ENCODE results near the gene CORO2A.
"Not testable (repeated sequence)": the region's sequence is repeated elsewhere in the genome, so short reads cannot be mapped to it uniquely, and the experiment has no call there.

The CORO2A gene

DNA sequence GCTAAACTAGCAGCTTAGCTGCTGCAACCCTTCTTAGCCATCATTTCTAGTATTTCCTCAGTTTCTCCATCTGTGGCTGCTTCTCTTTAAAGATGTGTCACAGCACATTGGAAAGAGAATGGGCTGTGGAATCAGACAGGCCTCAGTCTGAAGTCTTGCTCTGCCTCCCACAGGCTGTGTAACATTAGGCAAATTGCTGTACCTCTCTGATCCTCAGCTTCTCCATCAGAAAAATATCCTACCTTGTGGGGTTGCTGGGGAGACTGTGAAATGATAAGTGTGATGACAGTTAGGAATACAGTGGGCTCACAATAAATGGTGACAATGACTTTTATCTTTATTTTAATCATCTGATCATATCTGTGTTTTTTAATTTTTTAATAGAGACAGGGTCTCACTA lies 55.9 kb downstream of the CORO2A start:
- no peak for DNase-seq

DNA sequence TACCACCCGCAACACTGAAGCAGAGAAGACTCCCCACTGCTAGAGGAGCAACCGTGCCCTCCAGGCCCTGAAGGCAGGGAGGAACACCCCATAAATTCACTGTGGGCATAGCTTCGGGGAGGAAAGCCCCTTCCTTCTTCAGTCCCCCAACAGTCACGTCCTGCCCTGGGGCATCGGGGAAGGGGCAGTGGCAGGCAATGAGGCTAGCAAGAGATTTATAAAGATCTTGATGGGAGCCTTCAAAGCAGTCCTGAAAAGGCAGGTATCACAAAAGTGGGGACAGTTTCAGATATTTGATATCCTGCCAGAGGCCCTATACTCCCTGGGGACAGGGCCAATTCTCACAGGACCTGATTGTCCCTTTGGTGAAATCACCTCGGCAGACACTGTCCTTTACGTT lies 56.5 kb downstream of the CORO2A start:
- DNase-seq, result no peak

DNA sequence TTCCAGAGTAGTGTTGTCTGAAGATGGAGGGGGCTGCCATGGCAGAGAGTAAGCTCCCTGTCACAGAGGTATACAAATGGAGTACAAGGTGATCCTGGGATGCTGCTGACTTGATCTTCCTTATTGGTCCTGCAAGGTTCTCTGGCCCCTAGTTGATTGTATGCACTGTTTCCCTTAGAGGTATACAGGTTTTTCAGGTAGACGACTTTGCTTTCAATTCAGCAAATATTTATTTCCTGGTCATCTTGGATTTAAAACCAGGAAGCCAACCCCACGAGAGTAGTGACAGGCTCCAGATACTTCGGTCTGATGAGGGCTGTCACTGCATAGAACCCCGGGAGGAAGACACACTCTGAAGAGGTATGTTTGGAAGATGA lies 56.9 kb downstream of the CORO2A start:
- DNase-seq, result no peak

DNA sequence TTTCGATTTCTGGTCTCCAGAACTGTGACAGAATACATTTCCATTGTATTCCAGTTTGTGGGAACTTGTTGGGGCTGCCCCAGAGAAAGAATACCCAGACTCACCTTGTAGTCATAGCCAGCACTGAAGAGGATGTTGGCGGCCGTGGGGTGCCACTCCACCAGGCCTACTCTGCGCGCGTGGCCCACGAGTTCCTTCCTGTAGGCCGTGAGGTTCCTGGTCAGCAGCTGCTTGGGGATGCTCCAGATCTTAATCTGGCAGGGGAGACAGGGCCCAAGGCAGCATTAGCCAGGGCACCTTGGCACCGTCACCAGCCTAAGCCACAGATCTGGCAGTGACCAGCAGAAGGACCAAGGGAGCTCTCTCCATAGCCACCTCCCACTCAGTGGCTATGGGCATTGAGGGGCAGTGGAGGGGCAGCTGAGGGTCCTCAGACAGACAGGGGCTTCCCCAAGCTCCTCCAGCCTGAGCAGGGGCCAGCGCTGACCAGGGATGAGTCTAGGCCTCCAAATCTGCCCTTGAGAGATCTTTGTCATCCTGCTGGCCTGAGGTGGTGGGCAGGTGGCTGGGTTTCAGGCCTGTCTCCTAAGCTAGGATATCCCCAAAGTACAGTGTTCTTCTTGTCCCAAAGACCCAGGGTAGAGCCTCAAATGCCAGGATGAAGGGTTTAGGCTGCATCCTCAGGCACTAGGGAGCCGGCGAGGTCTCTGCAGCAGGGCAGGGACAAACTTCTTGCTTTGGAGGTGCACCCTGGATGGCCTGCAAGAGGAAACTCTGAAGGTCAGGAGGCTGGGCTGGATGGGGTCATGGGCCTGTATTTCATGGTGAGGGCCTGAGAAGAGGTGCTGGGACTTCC lies 57.5 kb downstream of the CORO2A start:
- DNase-seq, result no peak

DNA sequence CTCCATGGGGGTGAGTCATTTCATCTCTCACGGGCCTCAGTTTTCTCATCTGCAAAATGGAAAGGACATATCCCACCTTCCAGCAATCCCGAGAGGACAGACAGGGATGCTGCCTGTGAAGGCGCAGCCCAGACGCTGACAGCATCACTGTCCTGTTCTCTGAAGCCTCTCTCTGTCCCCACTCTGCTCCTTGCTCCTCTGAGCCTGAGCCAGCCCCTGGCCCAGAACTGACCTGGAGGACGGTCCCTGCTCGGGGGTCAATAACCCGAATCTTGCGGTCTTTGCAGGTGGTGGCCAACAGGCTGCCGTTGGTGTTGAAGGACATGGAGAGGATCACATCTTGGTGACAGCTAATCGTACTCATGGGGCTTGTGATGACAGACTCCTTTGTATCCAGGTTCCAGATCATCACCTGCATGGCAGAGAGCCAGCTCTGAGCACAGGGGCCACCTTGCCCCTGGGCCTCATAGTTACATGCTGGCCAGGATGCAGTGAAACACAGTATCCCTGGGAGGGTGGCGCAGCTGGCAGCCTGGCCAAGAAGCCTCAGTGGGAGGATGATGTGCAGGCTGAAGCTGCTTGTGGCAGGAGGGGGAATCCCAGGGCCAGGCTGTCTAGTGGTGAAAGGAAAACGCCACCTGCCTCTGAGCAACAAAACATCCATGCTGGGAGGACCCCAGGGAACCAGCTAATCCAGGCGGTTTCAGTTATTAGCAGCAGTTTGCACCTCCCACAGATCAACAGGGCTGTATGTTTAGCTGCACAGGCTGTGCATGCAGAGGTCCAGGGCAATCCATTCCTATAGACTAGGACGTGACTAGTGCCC lies 59.4 kb downstream of the CORO2A start:
- DNase-seq, result no peak

DNA sequence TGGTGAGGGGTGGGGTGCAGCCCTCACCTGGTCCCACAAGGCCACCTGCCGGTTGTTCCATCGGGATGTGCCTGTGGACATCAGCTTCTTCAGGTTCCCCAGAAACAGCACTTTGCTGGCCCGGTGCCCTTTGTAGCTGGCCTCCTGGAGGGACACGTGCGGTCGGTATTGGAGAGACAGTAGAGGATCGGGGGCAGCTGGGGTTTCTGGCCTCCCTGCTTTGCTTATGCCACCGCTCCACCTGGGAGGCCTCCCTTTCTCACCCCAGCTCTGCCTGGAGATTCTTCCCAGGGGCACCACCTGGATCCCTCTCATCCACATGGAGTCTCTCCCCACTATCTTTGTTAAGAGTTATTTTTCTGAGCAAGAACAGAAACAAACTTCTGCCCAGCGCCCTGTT lies 60.3 kb downstream of the CORO2A start:
- DNase-seq, result no peak

DNA sequence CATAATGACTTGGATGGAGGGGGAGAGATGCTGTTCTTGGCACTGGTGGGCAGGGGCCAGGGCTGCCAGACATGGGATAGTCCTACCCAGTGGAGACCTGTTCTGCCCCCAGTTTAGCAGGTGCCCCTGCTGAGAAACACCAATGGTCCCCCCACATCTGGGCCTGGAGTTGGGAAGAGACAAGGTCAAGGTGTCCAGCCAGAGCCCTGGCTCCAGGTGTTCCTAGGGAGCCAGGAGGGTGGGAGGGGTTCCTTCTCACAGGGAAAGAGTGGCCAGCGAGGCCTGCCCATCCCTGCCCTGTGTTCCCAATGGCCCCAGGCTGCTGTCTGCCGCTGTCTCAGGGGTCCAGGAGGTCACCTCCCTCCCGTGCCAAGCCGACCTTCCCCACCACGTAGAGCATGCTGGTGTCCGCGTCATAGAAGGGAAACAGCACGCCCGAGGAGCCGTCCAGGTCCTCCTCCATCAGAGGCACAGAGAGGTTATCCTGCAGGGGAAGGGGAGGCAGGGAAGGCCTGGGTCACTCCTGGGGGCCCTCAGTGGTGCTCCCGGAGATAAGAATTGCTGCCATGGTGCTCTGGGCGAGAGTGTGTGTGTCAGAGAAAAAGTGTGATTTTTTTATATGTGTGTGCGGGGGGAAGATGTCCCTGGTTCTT lies 61.7 kb downstream of the CORO2A start:
- no peak for DNase-seq

DNA sequence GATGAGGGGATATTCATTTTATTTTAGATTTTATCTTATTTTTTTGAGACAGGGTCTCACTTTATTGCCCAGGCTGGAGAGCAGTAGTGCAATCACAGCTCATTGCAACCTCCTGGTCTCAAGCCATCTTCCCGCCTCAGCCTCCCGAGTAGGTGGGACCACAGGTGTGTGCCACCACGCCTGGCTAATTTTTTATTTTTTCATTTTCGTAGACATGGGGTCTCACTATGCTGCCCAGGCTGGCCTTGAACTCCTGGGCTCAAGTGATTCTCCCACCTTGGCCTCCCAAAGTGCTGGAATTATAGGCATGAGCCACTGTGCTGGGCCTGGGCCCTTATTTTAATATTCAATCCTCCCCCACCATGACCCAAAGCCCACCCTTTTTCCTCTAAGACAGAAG lies 62.4 kb downstream of the CORO2A start:
- DNase-seq, result not testable (repeated sequence)

DNA sequence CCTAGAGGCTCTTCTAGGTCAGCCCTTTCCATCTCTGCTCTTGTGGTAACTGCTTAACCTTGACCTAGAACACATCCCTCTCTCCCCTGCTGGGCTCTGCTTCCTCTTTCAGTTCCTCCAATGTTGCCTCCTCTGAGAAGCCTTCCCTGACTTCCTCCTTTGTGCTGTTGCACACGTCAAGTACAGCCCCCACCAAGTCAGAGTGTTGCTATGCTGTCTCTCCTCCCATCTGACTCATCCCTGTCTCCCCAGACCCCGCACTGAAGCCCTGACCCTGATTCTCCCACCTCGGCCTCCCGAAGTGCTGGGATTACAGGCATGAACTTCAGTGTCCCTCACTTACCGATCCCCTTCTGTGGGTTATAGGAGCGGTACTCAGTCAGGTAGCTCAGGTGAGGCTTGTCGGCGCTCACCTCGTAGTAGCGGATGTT lies 63.0 kb downstream of the CORO2A start:
- DNase-seq, result peak; percentile 89

DNA sequence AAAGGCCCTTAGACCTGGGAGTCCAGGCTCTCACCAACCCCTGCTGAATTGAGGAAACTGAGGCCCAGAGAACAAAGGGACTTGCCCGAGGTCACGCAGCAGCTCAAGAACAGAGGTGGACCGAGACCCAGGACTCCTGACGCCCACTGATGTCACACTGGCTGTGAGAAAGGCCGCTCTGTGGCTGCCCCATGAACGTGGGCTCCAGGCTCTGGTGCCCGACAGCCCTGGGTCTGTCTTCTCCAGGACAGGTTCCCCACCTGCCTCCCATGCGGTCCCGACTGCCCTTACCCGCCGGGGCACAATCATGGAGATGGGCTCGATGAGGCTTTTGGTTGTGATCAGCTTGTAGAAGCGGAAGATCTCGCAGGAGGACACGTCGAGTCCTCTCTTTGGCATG lies 64.1 kb downstream of the CORO2A start:
- DNase-seq, result no peak

DNA sequence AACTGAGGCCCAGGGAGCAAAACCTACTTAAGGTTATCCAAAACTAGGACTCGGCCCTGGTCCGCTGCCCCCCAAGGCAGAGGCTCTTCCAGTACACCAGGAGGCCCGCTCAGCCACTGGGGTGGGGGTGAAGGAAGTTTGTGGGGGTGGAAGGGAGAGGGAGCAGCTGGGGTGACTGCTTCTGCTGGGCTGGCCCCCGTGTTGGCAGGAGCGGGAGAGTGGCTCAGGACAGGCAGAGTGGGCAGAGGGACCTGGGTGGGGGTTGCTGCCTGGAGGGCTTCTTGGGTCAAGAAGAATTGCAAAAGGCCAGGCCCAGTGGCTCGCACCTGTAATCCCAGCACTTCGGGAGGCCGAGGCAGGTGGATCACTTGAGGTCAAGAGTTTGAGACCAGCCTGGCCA lies 65.2 kb downstream of the CORO2A start:
- DNase-seq, result no peak

DNA sequence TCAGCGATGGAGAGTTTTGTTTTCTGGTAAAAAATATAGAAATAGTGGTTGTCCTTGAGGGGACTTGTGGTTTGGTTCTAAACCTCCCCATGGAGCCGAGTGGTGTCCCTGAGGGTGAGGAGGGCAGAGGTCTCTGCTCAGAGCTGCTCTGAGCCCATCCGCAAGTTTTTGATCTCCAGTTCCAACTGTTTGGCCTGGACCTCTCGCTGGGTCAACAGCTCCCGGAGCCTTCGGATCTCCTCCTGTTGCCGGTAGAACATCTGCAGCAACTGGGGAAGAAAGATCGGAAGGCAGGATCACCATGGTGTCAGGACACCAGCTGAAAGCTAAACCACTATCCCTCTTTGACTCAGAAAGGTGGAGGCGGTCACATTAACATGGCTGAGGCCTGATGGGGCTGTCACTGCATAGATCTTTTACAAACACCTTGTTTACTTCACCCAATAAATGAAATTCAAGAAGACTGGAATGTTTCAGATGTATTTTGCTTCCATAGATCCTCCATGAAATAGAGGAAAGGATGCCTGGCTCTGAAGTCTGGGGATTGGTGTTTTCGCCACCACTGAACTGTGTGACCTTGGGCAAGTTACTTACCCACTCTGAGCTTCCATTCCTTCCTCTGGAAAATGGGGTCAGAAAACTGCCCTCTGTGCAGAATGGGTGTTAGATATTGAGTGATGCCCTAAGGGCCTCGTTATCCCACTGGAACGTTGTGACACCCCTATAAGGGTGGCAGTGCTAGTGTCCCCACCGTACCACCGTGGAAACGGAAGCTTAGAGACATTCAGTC lies 67.6 kb downstream of the CORO2A start:
- DNase-seq, result no peak

DNA sequence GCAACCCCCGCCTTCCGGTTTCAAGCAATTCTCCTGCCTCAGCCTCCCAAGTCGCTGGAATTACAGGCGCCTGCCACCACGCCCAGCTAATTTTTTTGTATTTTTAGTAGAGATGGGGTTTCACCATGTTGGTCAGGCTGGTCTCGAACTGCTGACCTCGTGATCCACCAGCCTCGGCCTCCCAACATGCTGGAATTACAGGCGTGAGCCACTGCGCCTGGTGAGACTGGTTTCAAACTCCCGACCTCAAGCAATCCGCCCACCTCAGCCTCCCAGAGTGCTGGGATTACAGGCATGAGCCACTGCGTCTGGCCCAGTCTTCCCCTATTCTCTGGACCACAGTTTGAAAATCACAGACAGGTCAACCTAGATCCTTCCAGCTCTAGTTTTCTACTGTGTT lies 68.3 kb downstream of the CORO2A start:
- DNase-seq, result not testable (repeated sequence)

DNA sequence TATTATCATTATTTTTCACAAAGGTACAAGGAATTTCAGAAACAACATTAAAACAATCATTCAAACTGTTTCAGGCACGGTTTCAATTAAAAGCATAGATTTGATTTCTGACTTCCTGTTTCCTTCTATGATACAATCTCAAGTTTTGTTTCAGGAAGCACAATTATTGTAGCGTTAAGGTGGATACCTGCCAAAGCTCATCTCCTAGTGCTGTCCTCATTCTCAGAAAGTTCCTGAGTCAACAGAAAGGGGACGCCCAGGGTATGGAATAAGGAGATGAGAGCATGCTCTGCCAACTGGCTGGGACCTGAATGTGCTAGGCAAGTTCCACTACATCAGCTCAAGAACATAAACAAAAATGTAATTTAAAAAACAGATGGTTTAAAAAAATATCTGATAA lies 71.4 kb downstream of the CORO2A start:
- no peak for DNase-seq

DNA sequence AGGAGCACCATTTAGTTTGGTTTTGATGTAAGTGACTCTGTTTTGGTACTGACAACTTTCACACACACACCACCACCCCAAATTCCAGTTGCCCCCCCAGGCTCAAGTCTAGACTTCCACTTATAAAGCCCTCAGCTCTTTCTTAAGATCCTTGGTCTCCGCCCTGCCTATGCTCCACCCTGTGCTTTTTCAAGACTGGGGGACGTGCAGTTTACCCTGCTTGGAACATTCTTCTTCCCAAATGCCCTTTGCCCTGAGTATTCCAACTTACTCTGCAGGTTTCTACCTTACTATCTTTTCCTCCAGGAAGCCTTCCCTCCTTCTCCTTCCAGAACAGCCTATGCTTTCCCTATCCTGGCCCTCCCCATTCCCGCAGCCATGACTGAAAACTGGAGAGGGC lies 72.0 kb downstream of the CORO2A start:
- no peak for DNase-seq

DNA sequence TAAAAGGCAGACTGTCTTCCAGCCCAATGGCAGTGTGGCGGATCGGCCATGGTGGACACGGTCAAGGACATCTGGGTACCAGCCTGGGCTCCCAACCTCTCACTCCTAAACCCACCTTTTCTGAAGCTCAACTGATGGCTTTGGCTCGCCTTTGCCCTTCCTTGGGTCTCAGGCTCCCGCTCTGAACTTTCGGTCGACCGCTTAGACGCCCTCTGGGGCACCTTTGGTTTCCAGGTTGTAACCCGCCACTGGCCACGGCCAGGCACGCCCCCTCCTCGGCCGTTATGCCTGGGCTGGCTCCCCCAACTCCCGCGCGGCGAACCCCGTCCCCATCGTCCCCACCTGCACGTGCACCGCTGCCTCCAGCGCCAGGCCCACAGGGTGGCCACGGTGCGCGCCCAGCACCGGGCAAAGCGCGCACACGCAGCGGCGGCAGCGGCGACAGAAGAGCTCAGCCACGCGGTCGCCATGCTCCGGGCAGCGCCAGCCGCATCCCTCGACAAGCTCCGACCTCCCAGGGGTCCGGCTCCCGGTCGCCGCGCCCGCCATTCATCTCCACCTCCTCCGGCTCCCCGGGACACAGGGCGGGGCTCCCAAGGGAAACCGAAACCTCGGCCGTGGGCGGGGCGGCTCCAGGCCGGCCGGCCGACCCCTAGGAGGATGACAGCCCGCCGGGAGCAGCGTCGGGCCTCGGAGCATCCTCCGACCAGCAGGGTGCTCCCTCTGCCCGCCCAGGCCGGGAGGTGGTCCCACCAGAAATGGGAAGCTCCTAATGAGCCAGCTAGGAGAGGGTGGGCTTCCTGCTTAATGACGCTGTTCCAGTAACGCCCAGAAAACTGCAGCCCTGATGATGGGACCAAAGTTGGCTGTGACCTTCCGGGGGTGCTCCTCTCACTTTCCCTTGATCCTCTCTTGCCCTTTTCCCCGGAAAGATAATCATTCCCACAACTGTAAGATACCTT lies 73.5 kb downstream of the CORO2A start, which contains the start of gene TRIM14:
TSS of gene TRIM14 (minus strand) at position 583 of the 962 bp plus-strand sequence. CDS start at position 549, 34 bp downstream.
- peak; percentile 95 for DNase-seq

DNA sequence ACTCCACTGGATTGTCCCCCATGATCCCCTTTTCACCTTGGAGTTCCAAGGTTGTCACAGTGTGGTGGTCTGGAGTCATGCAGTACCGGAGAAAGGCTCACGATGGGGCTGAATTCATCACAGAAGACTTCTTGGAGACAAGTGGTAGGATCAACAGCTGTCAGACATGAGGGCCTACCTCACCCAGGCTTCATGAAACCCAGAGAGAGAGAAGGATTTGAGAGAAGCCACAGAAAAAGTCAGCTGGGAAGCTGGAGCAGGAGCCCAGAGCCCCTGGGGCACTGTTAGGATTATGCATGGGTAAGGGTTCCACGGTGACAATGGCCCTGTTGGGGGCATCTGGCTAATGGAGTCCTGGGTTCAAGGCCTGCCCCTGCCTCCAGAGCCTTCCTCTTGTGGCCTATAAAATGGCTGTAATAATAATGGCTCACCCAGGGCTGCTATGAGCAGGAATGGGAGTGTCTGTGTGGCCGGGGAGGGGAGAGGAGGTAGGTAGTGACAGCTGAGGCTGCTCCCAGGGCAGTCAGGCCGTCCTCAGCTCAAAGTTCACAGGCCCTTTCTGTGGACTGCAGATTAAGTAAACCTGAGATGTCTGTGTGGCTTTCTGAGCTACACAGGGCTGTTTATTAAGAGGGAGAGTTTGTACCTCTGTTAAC lies 74.3 kb downstream of the CORO2A start:
- peak; percentile 59 for DNase-seq

DNA sequence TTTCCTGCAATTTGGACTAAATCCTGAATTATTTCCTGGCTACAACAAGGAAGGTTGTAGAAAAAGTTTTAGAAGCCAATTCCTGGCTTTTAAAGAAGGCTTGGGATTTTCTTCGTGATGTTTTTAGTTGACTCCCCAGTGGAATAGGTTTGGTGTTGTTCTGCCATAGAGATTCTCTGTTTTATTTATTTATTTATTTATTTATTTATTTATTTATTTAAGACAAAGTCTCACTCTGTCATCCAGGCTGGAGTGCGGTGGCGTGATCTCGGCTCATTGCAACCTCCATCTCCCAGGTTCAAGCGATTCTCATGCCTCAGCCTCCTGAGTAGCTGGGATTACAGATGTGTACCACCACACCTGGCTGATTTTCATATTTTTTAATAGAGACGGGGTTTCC lies 75.3 kb downstream of the CORO2A start:
- DNase-seq, result not testable (repeated sequence)

DNA sequence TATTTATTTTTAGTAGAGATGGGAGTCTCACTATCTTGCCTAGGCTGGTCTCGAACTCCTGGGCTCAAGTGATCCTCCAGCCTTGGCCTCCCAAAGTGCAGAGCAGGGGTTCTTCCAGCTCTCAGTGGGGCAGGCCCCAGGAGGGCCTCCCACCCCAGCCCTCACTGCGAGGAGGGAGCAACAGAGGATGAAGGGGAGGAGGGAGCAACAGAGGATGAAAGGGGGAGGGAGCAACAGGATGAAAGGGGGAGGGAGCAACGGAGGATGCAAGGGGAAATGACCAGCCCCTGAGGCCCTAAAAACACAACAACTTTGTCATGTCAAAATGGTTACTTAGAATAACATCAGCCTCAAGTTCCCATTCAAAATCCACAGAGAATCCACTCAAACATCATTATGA lies 83.4 kb downstream of the CORO2A start:
- no peak for DNase-seq

DNA sequence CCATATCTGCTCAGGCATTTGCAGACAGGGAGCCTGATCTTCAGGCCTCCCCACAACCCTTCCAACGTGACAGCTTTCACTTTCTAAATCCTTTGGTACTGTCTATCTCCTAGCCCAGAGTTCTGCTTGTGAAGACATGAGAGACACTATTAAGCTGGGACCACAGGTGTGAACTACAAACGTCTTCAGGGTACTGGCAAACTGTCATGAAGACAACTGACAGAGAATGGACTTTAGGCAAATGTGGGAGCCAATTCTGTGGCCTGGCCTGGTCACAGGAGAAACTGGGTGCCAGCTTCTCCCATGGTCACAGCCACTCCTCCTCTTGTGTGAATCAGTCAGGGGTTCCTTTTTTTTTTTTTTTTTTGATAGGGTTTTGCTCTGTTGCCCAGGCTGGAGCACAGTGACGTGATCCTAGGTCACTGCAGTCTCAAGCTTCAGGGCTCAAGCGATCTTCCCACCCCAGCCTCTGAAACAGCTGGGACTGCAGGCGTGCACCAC lies 83.9 kb downstream of the CORO2A start:
- DNase-seq, result peak; percentile 75

DNA sequence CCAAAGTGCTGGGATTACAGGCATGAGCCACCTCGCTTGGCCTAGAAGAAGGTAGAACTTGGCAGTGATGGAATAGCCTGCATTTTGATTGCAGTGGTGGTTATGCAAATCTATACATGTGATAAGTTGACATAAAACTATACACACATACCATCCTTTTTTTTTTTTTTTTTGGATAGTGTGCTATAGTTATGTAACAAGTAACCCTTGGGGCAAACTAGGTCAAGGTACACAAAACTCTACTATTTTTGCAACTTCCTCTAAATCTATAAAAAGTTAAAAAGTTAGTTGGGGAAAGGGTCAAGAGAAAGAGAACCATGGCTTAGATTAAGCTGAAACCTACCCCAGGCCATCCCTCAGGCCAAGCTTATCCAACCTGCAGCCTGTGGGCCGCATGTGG lies 84.5 kb downstream of the CORO2A start:
- DNase-seq, result no peak
